A549 (cell line): Measurements from ENCODE around the gene RBM3. TPM values are rescaled to one million over a fixed set of nuclear protein-coding genes. Genes with fewer than 3 reads are reported as not detected.
A peak's percentile ranks its signal among the peaks of the same experiment; 100 is the strongest.

Source experiments
- ATAC-seq, 2 experiments: fragments of 200-7000 bp in 1 of 2; fragments of >200 bp in 1 of 2; cut with Nextera tagmentation in 1 of 2; cut with Tn5 transposase in 1 of 2; 3 replicates each; pipeline versions ENCODE4 v1.8.0 to v1.9.1; 2018 to 2020; ENCODE audit warnings: mild to moderate bottlenecking in 1 of 2, moderate library complexity in 1 of 2
- CTCF ChIA-PET: fragments of 300-600 bp; sonication (Branson Sonifier 250); formaldehyde crosslinking; extraction: SDS; loops from one replicate; lab custom pipeline; 2021; ENCODE audit warnings: antibody characterized with exemption, inconsistent platforms; lab: Yijun Ruan, JAX
- POLR2A ChIA-PET: fragments of 350-600 bp; formaldehyde crosslinking; extraction: SDS; loops from one replicate; lab custom pipeline; 2021; ENCODE audit warnings: antibody characterized with exemption, inconsistent platforms; lab: Yijun Ruan, JAX
- DNase-seq, 2 experiments: peaks; one replicate each; pipeline versions ENCODE4 v3.0.0 to v3.0.0-alpha.2; 2011 to 2016; ENCODE audit warnings: low read depth in 1 of 2, low spot score in 1 of 2
- FAIRE-seq: peaks from 2 replicates; lab custom pipeline; 2011; peaks lifted over from hg19 to GRCh38; lab: Jason Lieb, UNC
- H3K27ac ChIP-seq, 2 experiments: fragments of >200 bp; sonication (Bioruptor Twin); formaldehyde crosslinking; 3 replicates each; pipeline ENCODE4 v1.5.1; 2016 to 2017
- H3K4me1 ChIP-seq: fragments of >200 bp; sonication (Bioruptor Twin); formaldehyde crosslinking; 3 replicates; pipeline ENCODE4 v1.6.1; 2016
- H3K4me2 ChIP-seq: fragments of >200 bp; sonication (Bioruptor Twin); formaldehyde crosslinking; 3 replicates; pipeline ENCODE4 v1.6.1; 2016
- H3K4me3 ChIP-seq: fragments of >200 bp; sonication (Bioruptor Twin); formaldehyde crosslinking; 3 replicates; pipeline ENCODE4 v1.5.1; 2016
- H3K9me3 ChIP-seq: fragments of >200 bp; sonication (Bioruptor Twin); formaldehyde crosslinking; 3 replicates; pipeline ENCODE4 v1.6.1; 2016
- BCL3 ChIP-seq: fragments of >200 bp; sonication (Bioruptor Twin); formaldehyde crosslinking; IDR thresholded peaks from 3 replicates; pipeline ENCODE4 v1.6.1; 2016
- CBX2 ChIP-seq: fragments of 200-600 bp; sonication (generic); IDR thresholded peaks from 2 replicates; pipeline ENCODE4 v1.6.1; 2016; ENCODE audit warnings: low read depth, mild to moderate bottlenecking, borderline replicate concordance
- CEBPB ChIP-seq, 2 experiments: fragments of >200 bp in 1 of 2; sonication (Bioruptor Twin) in 1 of 2; formaldehyde crosslinking in 1 of 2; IDR thresholded peaks; 2 replicates each; pipeline ENCODE4 v1.6.1; 2012 to 2016
- CTCF ChIP-seq: fragments of >200 bp; sonication (Bioruptor Twin); formaldehyde crosslinking; IDR thresholded peaks from 3 replicates; pipeline ENCODE4 v1.5.1; 2016
- EHF ChIP-seq: fragments of 250-450 bp; sonication (Bioruptor Pico); IDR thresholded peaks from 2 replicates; pipeline ENCODE4 v1.5.0; 2020; ENCODE audit warnings: mild to moderate bottlenecking
- EHMT2 ChIP-seq: fragments of 200-600 bp; sonication (generic); IDR thresholded peaks from 2 replicates; pipeline ENCODE4 v1.6.1; 2016; ENCODE audit warnings: antibody characterized with exemption, low read depth, mild to moderate bottlenecking, moderate library complexity
- ELK1 ChIP-seq: fragments of 150-350 bp; IDR thresholded peaks from 2 replicates; pipeline ENCODE4 v1.6.1; 2014; ENCODE audit warnings: low read depth, mild to moderate bottlenecking, low read length
- EP300 ChIP-seq, 2 experiments: fragments of >200 bp; sonication (Bioruptor Twin); formaldehyde crosslinking; IDR thresholded peaks; 2 replicates in 1 of 2; 3 replicates in 1 of 2; pipeline ENCODE4 v1.6.1; 2016 to 2017
- ESRRA ChIP-seq: fragments of 150-350 bp; IDR thresholded peaks from 2 replicates; pipeline ENCODE4 v1.6.1; 2014; ENCODE audit warnings: mild to moderate bottlenecking, low read length, borderline replicate concordance
- FOSB ChIP-seq: fragments of 250-450 bp; sonication (Bioruptor Pico); IDR thresholded peaks from 2 replicates; pipeline ENCODE4 v1.5.0; 2020; ENCODE audit warnings: mild to moderate bottlenecking, moderate library complexity
- FOSL2 ChIP-seq, 2 experiments: fragments of 450-650 bp in 1 of 2; fragments of >200 bp in 1 of 2; sonication (Bioruptor Twin) in 1 of 2; formaldehyde crosslinking; IDR thresholded peaks; 2 replicates each; pipeline versions ENCODE4 v1.5.0 to v1.6.1; 2016 to 2020; ENCODE audit warnings: mild to moderate bottlenecking in 1 of 2, moderate library complexity in 1 of 2
- FOXS1 ChIP-seq: fragments of 250-450 bp; sonication (Bioruptor Pico); IDR thresholded peaks from 2 replicates; pipeline ENCODE4 v1.5.0; 2020; ENCODE audit warnings: mild to moderate bottlenecking, moderate library complexity
- HDAC2 ChIP-seq: fragments of 200-600 bp; sonication (generic); IDR thresholded peaks from 2 replicates; pipeline ENCODE4 v1.6.1; 2016
- HEYL ChIP-seq: fragments of 250-450 bp; sonication (Bioruptor Pico); IDR thresholded peaks from 2 replicates; pipeline ENCODE4 v1.8.0; 2021; ENCODE audit warnings: mild to moderate bottlenecking, moderate library complexity
- HOXA7 ChIP-seq: fragments of 250-450 bp; sonication (Bioruptor Pico); IDR thresholded peaks from 2 replicates; pipeline ENCODE4 v1.5.0; 2020; ENCODE audit warnings: mild to moderate bottlenecking, moderate library complexity
- HOXB13 ChIP-seq: fragments of 250-450 bp; sonication (Bioruptor Pico); IDR thresholded peaks from 2 replicates; pipeline ENCODE4 v1.5.0; 2020; ENCODE audit warnings: low read depth, mild to moderate bottlenecking, moderate library complexity
- HOXB5 ChIP-seq: fragments of 250-450 bp; sonication (Bioruptor Pico); IDR thresholded peaks from 2 replicates; pipeline ENCODE4 v1.5.0; 2020; ENCODE audit warnings: mild to moderate bottlenecking, moderate library complexity
- MAFK ChIP-seq: fragments of 450-650 bp; IDR thresholded peaks from 2 replicates; pipeline ENCODE4 v1.6.1; 2014; ENCODE audit not compliant: partially characterized antibody
- MYC ChIP-seq: IDR thresholded peaks from 2 replicates; pipeline ENCODE4 v1.6.1; 2012; ENCODE audit warnings: mild to moderate bottlenecking, inconsistent platforms, low read length, improper control_type of control experiment, borderline replicate concordance
- NFE2L2 ChIP-seq: fragments of 150-350 bp; conservative IDR thresholded peaks from 2 replicates; pipeline ENCODE4 v1.6.1; 2014; ENCODE audit warnings: low read length
- NR3C1 ChIP-seq: fragments of >200 bp; sonication (Bioruptor Twin); formaldehyde crosslinking; IDR thresholded peaks from 3 replicates; pipeline ENCODE4 v1.6.1; 2017
- POLR2A ChIP-seq: IDR thresholded peaks from 2 replicates; pipeline ENCODE4 v1.6.1; 2012; ENCODE audit warnings: mild to moderate bottlenecking, low read length
- RAD21 ChIP-seq, 2 experiments: fragments of >200 bp in 1 of 2; sonication (Bioruptor Twin) in 1 of 2; formaldehyde crosslinking in 1 of 2; IDR thresholded peaks in 1 of 2; conservative IDR thresholded peaks in 1 of 2; 2 replicates in 1 of 2; 3 replicates in 1 of 2; pipeline ENCODE4 v1.6.1; 2012 to 2018; ENCODE audit warnings: inconsistent platforms in 1 of 2
- RARB ChIP-seq: fragments of 250-450 bp; sonication (Bioruptor Pico); IDR thresholded peaks from 2 replicates; pipeline ENCODE4 v1.8.0; 2021; ENCODE audit warnings: mild to moderate bottlenecking, moderate library complexity
- RFX5 ChIP-seq: fragments of 450-650 bp; IDR thresholded peaks from 2 replicates; pipeline ENCODE4 v1.7.1; 2014; ENCODE audit warnings: antibody characterized with exemption, mild to moderate bottlenecking, moderate library complexity
- RNF2 ChIP-seq: fragments of 200-600 bp; sonication (generic); IDR thresholded peaks from 2 replicates; pipeline ENCODE4 v1.6.1; 2016; ENCODE audit warnings: low read depth, mild to moderate bottlenecking, antibody characterized with exemption, moderate library complexity, borderline replicate concordance
- SREBF2 ChIP-seq: fragments of 450-650 bp; IDR thresholded peaks from 2 replicates; pipeline ENCODE4 v1.6.1; 2014; ENCODE audit warnings: mild to moderate bottlenecking, moderate library complexity
- TFCP2L1 ChIP-seq: fragments of 250-450 bp; sonication (Bioruptor Pico); IDR thresholded peaks from 2 replicates; pipeline ENCODE4 v1.5.0; 2021; ENCODE audit warnings: mild to moderate bottlenecking
- TP53 ChIP-seq: fragments of 250-450 bp; sonication (Bioruptor Pico); IDR thresholded peaks from 2 replicates; pipeline ENCODE4 v1.5.0; 2021; ENCODE audit warnings: mild to moderate bottlenecking, moderate library complexity
- USF2 ChIP-seq: fragments of 450-650 bp; IDR thresholded peaks from 2 replicates; pipeline ENCODE4 v1.6.1; 2014; ENCODE audit warnings: antibody characterized with exemption
- WGBS: methylation state at CpG from one replicate; pipeline ENCODE4 v1.1.6; 2017; ENCODE audit errors: missing lambda C conversion rate; 5-methylcytosine and 5-hydroxymethylcytosine counted together
- polyA plus RNA-seq, 4 experiments: library from polyadenylated mRNA; depleted of rRNA in 3 of 4; stranded (reverse); fragments of >200 nt; fragmentation: RNase III in 1 of 4; extraction: RNeasy Plus Mini Kit Qiagen cat#74134 plus additional on column Dnase treatment in 1 of 4; gene quantifications; 2 replicates in 3 of 4; 3 replicates in 1 of 4; pipeline ENCODE4 v1.2.3, GENCODE V29; 2011 to 2017
- TF ChIP-seq, protein P1 (sequence below): IDR thresholded peaks from 2 replicates; pipeline ENCODE4 v1.6.1; 2012; ENCODE audit warnings: low read depth, borderline replicate concordance
- TF ChIP-seq, protein P2 (sequence below): fragments of 250-450 bp; sonication (Bioruptor Pico); IDR thresholded peaks from 2 replicates; pipeline ENCODE4 v1.5.0; 2021; ENCODE audit warnings: mild to moderate bottlenecking, moderate library complexity, borderline replicate concordance

RBM3 gene
- polyA plus RNA-seq, 2 of the 4 experiments (the other 2 are of a cell fraction) = 337 to 353 TPM

- 0 out of 3 replicates have a peak overlapping the region, but pooled peaks have one; percentile 9 for H3K4me2 ChIP-seq
- no peak overlapping the region for H3K4me3 ChIP-seq
- FAIRE-seq (no peak), ATAC-seq (no peak), DNase-seq (no peak)
- 92% methylated on average over 2 of the region's 2 CpGs for WGBS
- H3K4me1 ChIP-seq = peaks cover 23% of the 10 kb centered on the region; the same call in 2 of the 3 replicates
- ChIA-PET CTCF (interaction anchor here (0.5 to 0.6 kb wide), 2 partner anchors 18 to 70 kb away, joined by 3 read pairs; partner anchors contain the start of gene PORCN), POLR2A (interaction anchor here (1.4 to 1.8 kb wide), 2 partner anchors 10 to 20 kb away, joined by 6 to 7 read pairs; no protein-coding TSS in a partner anchor)
- H3K9me3 ChIP-seq = no peaks in the 10 kb centered on the region
- H3K27ac ChIP-seq = no peak overlapping the region
- TF ChIP-seq RNF2 = no peak
- TF ChIP-seq NFE2L2 = no peak
- TF ChIP-seq FOSB (CRISPR knock-in tag) = peak; percentile 88
- TF ChIP-seq FOSL2 (IDR thresholded peaks at IDR 0.05) = no peak
- no peak for TF ChIP-seq FOSL2 (CRISPR knock-in tag; IDR thresholded peaks at IDR 0.05)
- no peak for TF ChIP-seq CBX2
- TF ChIP-seq, protein P1, sequence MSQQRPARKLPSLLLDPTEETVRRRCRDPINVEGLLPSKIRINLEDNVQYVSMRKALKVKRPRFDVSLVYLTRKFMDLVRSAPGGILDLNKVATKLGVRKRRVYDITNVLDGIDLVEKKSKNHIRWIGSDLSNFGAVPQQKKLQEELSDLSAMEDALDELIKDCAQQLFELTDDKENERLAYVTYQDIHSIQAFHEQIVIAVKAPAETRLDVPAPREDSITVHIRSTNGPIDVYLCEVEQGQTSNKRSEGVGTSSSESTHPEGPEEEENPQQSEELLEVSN = no peak
- TF ChIP-seq RAD21 (conservative IDR thresholded peaks at IDR 0.05 in 1 of 2, IDR thresholded peaks at IDR 0.05 in 1 of 2) = no peak
- no peak for TF ChIP-seq CTCF
- TF ChIP-seq EHMT2 = no peak
- TF ChIP-seq RARB (CRISPR knock-in tag) = peak; percentile 59; the same call in 1 of the 2 replicates
- no peak for TF ChIP-seq RFX5
- no peak for TF ChIP-seq HDAC2
- peak; percentile 79; the same call in 1 of the 2 replicates for TF ChIP-seq TP53 (CRISPR knock-in tag)
- TF ChIP-seq ESRRA = no peak
- TF ChIP-seq EP300 (IDR thresholded peaks at IDR 0.05) = no peak
- no peak for TF ChIP-seq NR3C1
- no peak for TF ChIP-seq FOXS1 (CRISPR knock-in tag)
- TF ChIP-seq HOXA7 (CRISPR knock-in tag) = peak; percentile 93; the same call in 1 of the 2 replicates
- TF ChIP-seq, protein P2, sequence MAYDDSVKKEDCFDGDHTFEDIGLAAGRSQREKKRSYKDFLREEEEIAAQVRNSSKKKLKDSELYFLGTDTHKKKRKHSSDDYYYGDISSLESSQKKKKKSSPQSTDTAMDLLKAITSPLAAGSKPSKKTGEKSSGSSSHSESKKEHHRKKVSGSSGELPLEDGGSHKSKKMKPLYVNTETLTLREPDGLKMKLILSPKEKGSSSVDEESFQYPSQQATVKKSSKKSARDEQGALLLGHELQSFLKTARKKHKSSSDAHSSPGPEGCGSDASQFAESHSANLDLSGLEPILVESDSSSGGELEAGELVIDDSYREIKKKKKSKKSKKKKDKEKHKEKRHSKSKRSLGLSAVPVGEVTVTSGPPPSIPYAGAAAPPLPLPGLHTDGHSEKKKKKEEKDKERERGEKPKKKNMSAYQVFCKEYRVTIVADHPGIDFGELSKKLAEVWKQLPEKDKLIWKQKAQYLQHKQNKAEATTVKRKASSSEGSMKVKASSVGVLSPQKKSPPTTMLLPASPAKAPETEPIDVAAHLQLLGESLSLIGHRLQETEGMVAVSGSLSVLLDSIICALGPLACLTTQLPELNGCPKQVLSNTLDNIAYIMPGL = no peak; the same call in 1 of the 2 replicates
- TF ChIP-seq HOXB13 = no peak
- peak; percentile 88 for TF ChIP-seq TFCP2L1 (CRISPR knock-in tag)
- TF ChIP-seq EHF = no peak
These were observed 4.4 kb downstream of the RBM3 start for GRCh38 chrX:48578661-48579128.

DNA sequence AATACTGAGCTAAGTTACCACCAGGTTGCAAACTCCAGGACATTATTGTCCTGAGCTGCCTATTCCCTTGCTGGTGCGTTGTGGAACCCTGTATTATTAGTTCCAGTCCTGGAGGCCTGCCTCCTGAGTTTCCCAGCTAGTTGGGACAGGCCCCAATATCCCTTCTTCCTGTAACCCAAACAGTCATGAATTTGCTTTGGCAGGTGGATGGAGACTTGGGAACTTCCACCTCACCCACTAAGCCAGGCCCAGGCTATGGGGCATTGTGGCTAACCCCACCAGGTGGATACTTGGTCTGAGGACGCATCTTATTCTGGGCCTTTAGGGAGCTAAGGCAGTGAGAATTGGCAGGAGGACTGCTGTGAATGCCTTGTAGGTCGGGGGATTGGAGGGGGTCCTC is 5.0 kb downstream of the RBM3 start:
- H3K4me3 ChIP-seq = no peak overlapping the region
- TF ChIP-seq RAD21 (conservative IDR thresholded peaks at IDR 0.05 in 1 of 2, IDR thresholded peaks at IDR 0.05 in 1 of 2) (no peak), SREBF2 (no peak), NFE2L2 (no peak), MAFK (no peak), POLR2A (no peak), BCL3 (no peak), CEBPB (IDR thresholded peaks at IDR 0.05) (no peak), HOXB5 (CRISPR knock-in tag) (no peak), USF2 (no peak), CBX2 (no peak), ELK1 (no peak), NR3C1 (no peak), HEYL (CRISPR knock-in tag) (no peak), MYC (no peak)
- no peak overlapping the region for H3K27ac ChIP-seq
- ChIA-PET POLR2A (interaction anchor here (1.4 to 1.8 kb wide), 2 partner anchors 10 to 19 kb away, joined by 6 to 7 read pairs; no protein-coding TSS in a partner anchor), CTCF (interaction anchor here (0.5 kb wide), 1 partner anchor 17 kb away, joined by 3 read pairs; no protein-coding TSS in a partner anchor)
- H3K4me1 ChIP-seq = peaks cover 23% of the 10 kb centered on the region; the same call in 2 of the 3 replicates
- ATAC-seq (peak; percentile 3 to 18; a peak in 1 of 6 replicates), DNase-seq (no peak), FAIRE-seq (no peak)
- 95% methylated on average over 2 of the region's 3 CpGs for WGBS
- no peaks in the 10 kb centered on the region for H3K9me3 ChIP-seq
- H3K4me2 ChIP-seq = no peak overlapping the region
